T1000 (cell line): ENCODE data around the gene THADA.
"Not testable (repeated sequence)": the region's sequence is repeated elsewhere in the genome, so short reads cannot be mapped to it uniquely, and the experiment has no call there.

Experiments
- DNase-seq: peaks from one replicate; lab custom pipeline; 2025; ENCODE audit warnings: mixed read lengths; lab: John Stamatoyannopoulos, UW

THADA gene

DNA sequence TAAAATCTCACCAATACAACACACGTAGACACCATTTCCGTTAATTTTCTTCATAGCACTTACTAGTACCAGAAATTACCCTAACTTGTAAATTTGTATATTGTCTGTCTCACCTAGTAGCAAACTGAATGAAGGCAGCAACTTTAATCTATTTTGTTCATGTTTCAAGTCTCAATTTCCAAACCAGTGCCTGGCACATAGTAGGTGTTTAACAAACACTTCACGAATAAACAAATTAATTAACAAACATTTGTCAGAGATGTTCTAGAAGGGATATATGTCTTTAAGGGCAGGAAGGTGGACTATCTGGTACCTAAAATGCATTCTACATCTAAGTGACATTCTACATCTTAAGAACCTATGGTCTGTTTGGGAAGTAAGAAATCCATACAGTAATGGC, 963 bp downstream of the THADA start:
- no peak for DNase-seq

DNA sequence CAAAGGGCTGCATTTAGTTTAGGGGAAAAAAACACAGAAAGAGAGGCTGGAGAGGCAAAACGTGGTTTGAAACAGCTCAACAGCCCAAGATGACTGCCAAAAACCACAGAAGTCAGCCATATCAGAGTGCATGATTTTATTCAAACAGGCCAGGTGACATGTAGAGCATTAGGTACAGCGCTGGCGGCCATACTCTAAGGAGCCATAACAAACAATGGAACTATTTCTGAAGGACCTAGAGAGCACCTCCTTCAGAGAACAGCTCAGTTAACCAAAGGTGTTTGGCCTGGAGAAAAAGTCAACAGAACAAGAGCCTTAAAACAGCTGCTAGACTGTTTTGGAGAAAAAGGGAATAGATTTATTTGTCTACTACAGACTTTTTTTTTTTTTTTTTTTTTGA, 2.6 kb downstream of the THADA start:
- no peak for DNase-seq

DNA sequence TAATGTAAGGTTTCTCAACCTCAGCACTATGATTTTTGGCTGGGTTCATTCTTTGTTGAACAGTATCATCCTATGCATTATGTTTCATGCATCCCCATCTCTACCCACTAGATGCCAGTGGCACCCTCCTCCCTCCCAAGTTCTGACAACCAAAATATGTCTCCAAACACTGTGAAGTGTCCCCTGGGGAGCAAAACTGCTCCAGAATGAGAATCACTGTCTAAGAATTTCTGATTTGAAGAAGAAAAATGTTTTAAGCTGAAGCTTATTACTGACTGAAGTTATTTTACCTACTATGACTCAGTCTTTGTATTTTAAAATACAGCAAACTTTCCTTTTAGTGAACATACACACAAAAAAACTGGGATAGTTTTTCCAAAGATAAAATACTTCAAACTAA, 3.4 kb downstream of the THADA start:
- DNase-seq = no peak

- no peak for DNase-seq
Observed at GRCh38 chr2:43585708-43586107, 10.1 kb downstream of the THADA start.

- DNase-seq = no peak
Observed at GRCh38 chr2:43579275-43579981, 16.4 kb downstream of the THADA start.

DNA sequence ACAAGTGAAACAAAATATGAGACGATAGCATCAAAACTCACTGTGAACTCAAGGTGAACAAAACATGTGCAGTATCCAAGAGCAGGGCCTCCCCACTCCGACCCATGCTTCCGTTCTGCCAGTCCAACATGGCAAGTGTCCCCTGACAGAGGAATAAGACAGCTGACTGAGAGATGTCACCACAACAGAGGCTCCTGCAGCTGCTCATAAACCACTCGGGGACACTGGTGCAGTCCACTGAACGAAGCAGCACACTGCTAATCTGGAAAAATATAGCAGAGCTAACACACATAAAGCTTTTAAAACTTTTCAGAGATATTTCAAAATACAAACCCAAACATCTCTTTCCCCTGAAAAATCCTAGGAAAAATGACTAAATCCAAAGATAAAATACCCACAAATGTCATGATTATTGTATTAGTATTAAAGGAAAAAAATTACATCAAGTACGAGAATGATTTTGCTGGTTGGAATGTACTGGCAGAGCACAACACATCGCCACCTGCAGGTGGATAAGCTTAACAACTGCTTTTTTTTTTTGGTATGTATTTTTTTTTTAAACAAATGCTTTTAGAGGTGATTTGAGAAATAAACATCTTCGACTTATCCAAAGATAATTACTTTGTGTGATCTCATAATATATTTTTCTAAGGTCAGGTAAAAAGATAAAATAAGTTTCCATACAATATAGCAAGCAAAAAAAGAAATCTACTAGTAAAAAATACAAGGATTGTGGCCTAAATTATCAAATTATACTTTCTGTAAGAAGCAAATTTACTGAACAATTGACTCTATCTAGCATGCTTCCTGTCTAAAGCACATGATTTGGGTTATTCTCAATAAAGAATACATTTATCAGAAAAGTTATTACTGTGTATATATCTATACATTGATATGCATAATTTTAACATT, 18.6 kb downstream of the THADA start:
- no peak for DNase-seq

DNA sequence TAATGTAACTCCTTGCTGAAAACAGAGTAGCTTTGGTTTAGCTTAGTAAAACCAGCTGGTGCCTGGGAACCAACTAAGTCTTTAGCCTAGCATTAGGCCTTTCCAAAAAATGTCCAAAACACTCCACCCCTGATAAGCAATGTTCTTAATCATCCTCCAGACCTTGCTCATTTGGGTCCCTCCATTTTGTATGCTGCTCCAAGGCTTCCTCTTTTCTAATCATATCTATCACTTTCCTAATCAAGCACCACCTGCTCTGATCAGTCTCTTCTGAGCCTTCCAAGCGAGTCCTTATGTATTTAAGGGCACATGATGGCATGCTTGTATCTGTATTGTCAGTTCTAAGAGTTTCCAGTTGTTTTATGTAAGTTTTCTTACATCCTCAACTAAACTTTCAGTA, 23.6 kb downstream of the THADA start:
- no peak for DNase-seq

- DNase-seq = no peak
Observed at GRCh38 chr2:43569921-43570320, 25.9 kb downstream of the THADA start.

GRCh38 chr2:43568228-43568627, 27.6 kb downstream of the THADA start:
- DNase-seq = no peak

DNA sequence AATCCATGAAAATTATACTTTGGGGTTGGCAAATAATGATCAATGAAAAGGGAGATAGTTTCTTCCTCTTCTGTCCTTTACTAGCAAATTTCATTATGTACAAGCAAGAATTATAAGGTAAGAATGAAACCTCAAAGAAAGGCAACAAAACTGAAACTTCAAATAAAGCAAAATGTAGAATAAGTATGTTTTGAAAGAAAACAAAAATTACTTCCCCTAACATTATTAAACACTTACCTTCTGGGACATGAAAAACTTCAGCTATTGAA, 29.4 kb downstream of the THADA start:
- no peak for DNase-seq

GRCh38 chr2:43563679-43564078, 32.2 kb downstream of the THADA start:
- no peak for DNase-seq

- DNase-seq = no peak
Observed at GRCh38 chr2:43560231-43560547, 35.6 kb downstream of the THADA start.

GRCh38 chr2:43559391-43560230, 36.2 kb downstream of the THADA start:
- DNase-seq = no peak

GRCh38 chr2:43557196-43557595, 38.6 kb downstream of the THADA start:
- no peak for DNase-seq

GRCh38 chr2:43556256-43556655, 39.6 kb downstream of the THADA start:
- no peak for DNase-seq

DNA sequence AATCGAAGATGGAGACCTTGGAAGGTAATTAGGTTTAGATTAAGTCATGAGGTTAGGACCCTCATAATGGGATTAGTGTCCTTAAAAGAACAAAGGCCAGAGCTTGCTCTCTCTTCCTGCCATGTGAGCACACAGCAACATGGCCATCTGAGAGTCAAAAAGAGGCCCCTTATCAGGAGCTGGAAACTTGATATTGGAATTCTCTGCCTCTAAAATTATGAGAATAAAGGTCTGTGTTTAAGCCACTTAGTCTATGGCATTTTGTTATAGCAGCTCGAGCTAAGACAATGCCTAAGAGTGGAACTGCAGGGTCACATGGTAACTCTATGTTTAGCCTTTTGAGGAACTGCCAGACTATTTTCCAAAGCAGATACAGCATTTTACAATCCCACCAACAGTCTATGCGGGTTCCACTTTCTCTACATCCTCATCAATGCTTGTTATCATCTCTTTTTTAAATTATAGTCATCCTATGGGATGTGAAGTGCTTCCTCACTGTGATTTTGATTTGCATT, 42.4 kb downstream of the THADA start:
- DNase-seq = no peak

DNA sequence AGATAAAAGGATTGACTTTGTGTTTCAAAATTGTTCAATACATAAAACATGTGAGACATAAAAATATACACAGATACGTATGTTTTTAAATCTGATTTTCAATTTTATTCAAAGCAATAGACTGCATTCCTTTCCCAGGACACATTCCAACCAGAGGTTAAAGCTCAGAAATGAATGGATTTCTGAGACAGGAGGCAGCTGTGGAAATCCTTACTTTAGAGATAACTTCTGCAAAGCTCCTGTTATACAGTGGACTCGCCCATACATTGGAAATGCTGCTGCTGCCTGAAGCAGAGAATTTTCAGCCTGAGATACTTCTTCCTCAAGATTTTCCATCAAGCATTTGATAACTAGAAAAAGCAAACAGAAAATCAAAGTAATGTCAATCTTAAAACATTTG, 43.8 kb downstream of the THADA start:
- DNase-seq = no peak

DNA sequence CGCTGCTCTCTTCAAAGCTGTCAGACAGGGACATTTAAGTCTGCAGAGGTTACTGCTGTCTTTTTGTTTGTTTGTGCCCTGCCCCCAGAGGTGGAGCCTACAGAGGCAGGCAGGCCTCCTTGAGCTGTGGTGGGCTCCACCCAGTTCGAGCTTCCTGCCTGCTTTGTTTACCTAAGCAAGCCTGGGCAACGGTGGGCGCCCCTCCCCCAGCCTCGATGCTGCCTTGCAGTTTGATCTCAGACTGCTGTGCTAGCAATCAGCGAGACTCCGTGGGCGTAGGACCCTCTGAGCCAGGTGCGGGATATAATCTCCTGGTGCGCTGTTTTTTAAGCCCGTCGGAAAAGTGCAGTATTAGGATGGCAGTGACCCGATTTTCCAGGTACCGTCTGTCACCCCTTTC, 47.5 kb downstream of the THADA start:
- not testable (repeated sequence) for DNase-seq

DNA sequence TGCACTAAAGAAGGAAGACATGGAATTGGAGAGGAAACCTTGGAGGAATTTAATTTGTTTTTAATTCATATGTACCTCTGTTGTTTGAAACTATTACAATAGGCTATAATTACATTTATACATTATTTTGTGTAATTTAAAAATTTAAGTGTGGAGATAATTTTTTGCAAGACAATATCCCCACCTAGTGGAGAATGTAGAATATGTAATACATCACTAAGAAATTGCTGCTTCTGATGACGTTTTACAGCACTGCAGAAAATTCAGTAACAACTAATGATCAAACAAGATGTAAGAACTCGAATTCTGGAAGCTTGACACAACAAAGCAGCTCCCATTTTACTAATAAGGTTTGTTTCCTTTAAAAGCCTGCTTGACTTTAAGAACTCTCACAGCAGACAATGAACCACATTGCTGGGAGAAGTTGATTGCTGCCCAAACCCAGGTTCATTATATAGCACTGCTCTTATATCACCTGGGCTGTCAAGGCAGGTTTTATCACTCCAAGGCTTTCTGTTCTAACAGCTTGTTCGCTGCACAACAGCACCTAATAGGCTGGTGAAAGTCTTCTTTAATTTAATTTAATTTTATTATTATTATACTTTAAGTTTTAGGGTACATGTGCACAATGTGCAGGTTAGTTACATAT, 53.4 kb downstream of the THADA start:
- no peak for DNase-seq

- DNase-seq = no peak
Observed at GRCh38 chr2:43541165-43541564, 54.7 kb downstream of the THADA start.

GRCh38 chr2:43540021-43540779, 55.6 kb downstream of the THADA start:
- DNase-seq = no peak
